GM21423 (cell line): ENCODE results near the gene KRT72.
"Not testable (repeated sequence)": the region's sequence is repeated elsewhere in the genome, so short reads cannot be mapped to it uniquely, and the experiment has no call there.

Experiments
- ATAC-seq: cut with Tn5 transposase; IDR thresholded peaks from one replicate; pipeline ENCODE4 v1.9.1; 2021; ENCODE audit warnings: mild to moderate bottlenecking, moderate library complexity; ENCODE audit not compliant: unreplicated experiment

The KRT72 gene

DNA sequence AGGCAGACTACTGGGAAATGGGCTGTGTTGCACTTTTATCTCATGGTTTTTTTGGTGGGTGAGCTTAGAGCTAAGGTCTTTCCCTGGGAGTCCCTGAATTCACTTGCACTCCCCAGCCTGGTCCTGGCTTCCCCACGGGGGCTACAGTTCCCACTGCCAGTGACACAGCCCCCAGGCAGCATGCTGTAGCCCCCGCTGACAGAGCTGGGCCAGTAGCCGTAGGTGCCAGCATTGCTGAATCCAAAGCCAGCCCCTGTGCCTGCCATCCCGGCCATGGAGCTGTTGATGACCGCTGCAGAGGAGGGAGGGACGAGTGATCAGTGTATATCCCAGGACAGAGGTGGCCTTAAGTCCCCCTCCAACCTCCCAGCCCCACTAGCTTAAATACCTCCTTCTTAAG, 6.9 kb upstream of the KRT72 start:
- ATAC-seq, result no peak

DNA sequence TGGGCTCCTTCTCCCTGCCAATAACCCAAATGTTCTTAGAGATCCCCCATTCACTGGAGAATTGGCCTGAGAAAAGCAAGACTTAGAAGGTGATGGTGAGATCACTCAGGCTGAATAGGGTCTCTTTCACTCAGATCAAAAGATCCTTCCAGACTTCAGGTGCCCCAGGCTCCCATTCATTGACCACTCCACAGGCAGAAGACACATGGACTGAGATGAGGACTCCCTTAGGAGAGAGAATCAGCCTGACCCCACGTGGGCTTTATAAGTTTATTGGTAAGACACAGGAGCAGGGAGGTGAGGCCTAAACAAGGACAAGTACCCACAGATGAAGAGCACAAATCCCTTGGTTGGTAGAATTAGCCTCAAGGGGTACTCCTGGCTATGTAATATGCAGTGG, 6.1 kb upstream of the KRT72 start:
- no peak for ATAC-seq

DNA sequence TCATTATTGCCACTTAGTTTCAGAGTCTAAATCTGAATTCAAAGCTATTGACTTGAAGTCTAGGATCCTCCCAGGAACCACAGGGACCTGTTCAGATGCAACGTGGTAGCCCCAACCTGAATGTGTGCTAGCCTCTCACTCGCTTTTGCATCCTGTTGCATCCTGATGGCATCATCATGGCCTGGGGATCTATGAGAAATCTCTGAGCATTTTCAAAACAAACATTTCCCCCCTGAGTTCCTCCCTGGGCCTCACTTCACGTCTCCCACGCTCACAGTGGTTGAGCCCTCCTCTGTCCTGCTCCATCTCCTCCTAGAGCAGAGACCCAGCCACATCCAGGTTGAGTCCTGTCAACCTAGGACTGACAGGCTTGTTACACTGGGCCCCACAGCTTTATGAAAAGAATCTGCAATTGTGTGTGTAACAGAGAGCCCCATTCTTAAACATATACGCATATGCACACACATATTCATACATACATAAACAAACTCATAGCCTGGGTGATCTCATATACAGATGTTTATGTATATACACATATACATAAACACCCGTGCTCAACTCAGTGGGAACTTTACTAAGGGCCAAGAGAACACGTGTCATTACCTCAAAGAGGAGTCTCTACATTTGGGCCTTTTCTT, 5.4 kb upstream of the KRT72 start:
- no peak for ATAC-seq

DNA sequence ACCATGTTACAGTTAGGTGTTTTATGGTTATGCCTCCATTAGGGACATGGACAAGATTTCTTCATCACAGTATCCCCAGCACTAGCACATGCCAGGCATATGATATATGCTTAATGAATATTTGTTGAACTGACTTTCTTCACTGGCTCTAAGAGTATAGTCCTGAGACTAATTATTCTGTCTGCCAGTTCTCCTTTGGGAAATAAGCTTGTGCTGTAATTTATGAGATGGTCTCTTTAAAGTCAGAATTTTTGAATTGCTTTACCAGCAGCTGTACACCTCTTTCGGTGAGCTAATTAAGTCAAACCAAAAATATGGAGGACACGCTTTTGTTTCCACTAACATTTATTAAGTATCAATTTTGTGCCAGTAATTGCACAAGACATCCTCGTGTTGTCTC, 4.8 kb upstream of the KRT72 start:
- ATAC-seq, result no peak

DNA sequence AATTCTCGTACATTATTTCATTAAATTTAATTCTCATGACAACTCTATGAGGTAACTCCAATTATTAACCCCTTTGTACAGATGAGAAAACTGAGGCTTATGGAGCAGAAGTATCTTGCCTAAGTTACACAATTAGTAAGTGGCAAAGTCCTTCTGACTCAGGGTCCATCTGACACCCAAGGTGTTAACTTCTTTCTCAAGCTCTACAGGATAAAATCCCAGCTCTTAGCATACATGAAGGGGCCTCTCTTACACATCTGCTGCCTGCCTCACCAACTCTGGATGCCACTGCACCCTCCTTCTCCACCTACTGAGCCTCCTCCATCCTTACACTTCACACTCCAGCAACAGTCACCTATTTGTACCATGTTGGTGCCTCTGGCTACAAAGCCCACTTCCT, 4.3 kb upstream of the KRT72 start:
- no peak for ATAC-seq

DNA sequence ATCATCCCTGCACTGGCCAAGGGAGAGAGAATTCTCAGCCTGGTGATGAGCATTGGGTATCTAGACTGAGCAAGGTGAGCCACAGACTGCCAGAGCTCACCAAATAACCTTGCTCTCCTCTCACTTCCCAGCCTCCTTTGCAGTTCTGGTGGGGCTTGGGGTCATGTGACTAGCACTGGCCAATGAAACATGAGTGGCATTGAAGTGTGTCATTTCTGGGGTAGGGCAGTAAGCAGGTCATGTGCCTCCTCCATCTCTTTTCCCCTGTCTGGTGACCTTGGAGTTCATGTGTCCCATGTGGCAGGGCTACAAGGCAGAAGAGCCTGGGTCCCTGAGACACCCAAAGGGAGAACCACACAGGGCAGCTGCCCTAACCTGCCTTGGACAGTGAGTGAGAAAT, 3.6 kb upstream of the KRT72 start:
- ATAC-seq, result no peak

DNA sequence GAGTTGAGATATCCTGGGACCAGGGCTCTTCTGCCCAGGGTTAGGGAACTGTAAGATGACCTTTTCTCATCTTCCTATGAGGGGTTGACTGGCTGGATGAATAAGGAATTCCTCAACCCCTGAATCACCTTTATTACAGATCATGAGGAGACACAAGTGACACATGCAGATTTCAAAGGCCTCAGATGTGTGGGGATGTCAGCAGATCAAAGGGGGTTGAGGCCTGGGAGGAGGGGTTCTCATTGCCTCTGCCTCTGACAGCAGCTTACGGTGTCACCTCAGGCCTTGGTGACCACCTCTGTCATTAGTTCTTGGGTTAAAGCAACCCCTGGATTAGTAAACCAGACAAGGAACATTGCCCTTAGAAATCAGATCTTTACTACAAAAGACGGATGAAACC, 2.1 kb upstream of the KRT72 start:
- no peak for ATAC-seq

DNA sequence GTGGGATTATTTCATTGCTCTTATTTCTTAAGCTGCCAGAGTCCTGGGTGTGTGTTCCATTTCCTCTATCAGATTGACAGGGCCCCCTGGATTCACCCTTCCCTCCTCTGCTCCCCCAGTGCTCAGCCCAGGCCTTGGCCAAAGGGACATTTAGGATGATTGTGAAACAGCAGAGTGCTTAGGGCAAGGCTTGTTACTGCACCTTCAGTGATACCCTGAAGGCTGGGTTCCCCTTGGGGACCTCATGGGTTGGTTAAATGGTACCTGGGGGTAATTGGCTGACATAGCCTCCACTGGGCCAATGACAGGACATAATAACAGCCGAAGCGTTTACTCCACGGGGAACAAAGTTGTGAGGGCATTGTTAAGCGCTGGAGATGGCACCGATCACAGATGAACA, 1.3 kb upstream of the KRT72 start:
- ATAC-seq, result no peak

DNA sequence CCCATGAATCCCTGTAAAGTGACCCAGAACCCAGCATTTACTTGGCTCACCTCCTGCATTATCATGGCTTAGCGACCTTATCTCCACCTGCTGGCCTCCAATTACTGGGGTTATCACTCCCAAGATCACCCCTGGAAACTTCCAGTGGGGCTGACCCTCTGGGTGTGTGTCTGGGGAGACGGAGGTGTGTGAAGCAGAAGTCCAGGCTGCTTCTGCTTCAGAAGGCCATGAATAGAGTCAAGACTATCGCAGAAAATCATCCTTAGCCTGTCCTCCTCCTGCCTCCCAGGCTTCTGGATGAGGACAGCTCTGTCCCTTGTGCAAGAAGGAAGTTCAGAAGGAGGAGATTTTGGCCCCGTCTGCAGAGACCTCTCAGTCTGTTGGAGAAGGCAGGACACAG, 408 bp upstream of the KRT72 start:
- ATAC-seq, result no peak

DNA sequence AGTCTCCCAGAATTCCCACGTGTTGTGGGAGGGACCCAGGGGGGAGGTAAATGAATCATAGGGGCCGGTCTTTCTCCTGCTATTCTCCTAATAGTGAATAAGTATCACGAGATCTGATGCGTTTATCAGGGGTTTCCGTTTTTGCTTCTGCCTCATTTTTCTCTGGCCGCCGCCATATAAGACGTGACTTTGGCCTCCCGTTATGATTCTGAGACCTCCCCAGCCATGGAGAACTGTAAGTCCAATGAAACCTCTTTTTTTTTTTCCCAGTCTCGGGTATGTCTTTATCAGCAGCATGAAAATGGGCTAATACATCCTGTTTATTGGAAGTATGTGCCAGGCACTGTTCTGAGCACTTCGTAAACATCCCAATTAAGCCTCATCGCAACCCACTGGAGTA, 788 bp downstream of the KRT72 start:
- no peak for ATAC-seq

DNA sequence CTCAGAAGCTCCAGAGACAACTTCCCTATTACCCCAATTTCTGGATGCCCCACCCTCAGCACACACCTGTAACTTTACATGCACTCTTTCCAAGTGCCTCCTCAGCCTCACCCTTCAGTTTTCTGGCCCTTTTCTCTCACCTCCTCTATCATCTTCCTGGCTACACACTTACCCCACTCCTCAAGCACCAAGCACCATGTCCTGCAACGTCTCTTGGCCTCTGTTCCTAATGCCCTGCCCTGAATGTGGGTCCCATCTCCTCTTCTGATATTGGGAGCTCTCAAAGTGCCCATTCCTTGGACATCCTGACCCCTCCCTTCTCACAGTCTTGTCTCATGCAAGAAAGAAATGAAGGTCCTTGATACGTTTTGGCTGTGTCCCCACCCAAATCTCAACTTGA, 1.2 kb downstream of the KRT72 start:
- no peak for ATAC-seq

DNA sequence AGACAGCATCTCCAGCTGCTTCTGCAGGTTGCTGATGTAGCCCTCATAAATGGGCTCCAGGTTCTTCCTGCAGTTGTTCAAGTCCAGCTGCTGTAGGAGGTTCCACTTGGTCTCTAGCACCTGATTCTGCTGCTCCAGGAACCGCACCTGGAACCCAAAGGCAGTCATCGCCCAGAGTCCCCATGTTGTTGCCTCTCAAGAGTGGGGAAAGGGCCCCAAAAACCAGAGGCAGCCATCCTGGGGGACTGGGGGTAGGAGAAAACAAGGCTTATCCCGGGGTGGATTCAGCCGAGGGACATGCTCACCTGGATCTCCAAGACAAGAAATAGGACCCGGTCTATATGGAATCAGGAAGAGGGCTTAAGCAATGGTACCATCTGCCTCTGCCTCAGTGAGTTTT, 2.3 kb downstream of the KRT72 start:
- no peak for ATAC-seq

DNA sequence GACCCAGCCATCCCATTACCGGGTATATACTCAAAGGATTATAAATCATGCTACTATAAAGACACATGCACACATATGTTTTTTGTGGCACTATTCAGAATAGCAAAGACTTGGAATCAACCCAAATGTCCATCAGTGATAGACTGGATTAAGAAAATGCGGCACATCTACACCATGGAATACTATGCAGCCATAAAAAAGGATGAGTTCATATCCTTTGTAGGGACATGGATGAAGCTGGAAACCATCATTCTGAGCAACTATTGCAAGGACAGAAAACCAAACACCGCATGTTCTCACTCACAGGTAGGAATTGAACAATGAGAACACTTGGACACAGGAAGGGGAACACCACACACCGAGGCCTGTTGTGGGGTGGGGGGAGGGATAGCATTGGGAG, 7.0 kb downstream of the KRT72 start:
- ATAC-seq, result not testable (repeated sequence)

DNA sequence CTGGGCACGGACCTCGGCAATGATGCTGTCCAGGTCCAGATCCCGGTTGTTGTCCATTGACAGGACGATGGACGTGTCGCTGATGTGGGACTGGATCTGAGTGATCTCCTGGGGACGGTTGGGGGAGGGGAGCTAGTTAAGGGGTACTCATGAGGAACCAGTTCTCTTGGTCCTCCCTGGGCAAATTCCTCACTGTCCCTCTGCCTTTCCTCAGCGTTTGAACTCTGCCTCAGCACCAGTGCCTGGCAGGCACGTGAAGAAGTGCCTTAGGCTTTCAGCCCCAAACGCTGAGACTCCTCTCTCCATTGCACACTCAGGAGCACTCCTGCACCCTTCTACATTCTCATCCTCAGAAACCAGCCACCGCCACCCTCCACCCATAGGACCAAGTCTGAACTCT, 9.7 kb downstream of the KRT72 start:
- ATAC-seq, result no peak

DNA sequence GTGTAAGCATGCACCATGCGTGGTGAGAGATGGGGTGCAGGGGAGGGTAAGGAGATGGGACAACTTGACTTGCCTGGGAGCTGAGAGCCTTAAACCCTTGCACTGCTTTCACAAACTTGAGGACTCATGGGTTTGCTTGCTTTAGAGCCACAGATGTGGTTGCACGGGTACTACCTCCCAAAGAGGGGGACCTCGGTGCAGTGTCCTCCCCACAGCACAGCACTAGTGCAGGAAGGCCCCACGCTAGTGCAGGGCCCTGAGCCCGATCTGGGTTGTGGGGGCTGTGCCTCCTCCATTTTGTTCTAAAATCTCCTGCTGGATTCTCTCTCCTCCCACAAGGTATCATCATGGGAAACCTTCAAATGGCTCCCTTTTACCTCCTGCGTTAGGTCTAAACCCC, 11.2 kb downstream of the KRT72 start:
- ATAC-seq, result no peak

DNA sequence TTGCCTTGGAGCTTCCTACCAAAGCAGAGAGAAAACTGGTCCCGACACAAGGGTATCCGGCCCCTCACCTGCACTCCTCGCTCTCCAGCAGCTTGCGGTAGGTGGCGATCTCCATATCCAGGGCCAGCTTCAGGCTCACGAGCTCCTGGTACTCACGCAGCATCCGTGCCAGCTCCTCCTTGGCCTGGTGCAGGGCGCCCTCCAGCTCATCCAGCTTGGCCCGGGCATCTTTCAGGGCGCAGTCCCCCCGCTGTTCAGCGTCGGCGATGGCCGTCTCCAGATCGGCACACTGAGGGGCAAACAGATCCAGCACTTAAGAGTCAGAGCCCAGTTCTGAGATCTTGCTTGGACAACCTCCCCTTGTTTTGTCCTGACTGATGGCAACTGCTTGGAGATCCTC, 13.7 kb downstream of the KRT72 start:
- ATAC-seq, result no peak

DNA sequence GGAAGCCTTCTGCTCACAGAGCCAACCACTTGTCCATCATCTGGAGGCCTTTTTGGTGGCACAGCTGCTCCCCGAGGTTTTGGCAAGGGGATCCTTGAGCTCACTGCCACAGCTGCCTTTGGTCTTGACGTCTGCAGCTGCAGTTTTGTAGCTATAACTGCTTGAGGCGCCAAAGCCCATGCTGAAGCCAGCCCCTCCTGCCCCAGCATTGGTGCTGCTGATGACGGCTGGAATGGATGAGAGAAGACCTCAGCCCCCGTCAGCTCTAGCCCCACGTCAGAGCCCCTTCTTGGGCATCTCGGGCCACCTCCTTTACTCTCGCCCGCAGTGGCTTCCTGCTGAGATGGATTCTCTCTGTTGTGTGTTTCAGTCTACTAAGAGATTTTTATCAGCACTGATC, 15.3 kb downstream of the KRT72 start:
- no peak for ATAC-seq

DNA sequence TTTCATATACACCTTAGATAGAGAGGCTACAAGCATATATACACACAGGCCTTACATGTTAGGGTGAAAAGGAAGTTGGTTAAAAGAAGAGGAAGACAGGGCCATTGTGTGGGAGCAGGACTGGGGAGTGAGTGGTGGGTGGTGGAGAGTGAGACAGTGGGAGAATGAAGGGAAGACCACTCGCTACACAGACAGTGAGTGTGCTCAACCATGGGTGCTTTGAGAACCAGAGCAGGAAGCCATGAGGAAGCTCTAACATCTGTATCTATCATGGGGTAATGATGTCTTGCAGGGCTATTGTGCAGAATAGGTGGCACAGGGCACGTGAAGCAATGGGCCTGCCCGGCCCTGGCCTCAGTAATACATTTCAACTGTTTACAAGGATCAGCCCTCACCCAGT, 16.2 kb downstream of the KRT72 start:
- ATAC-seq, result no peak

DNA sequence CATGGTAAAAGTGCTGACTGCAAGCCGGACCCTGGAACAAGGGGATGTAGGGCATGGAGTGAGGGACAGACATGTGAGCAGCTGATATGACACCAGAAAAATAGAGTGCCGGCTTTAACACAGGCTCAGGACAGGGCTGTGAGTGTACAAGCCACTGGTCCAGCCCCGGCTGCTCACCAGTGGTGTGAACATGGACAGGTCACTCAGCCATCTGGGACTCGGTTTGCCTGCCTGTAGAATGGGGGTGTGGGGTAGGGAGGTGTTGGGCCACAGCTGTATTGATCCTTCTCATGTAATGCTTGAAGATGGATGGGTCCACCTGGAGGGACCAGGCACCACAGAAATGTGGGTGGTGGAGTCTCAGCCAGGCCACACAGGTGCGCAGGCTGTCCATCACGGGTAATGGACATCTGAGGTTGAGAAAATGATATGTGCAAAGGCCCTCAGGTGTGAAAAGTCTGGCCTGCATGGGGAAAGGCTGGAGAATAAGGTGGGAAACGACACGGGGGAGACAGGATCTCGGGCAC, 17.0 kb downstream of the KRT72 start:
- ATAC-seq, result no peak

DNA sequence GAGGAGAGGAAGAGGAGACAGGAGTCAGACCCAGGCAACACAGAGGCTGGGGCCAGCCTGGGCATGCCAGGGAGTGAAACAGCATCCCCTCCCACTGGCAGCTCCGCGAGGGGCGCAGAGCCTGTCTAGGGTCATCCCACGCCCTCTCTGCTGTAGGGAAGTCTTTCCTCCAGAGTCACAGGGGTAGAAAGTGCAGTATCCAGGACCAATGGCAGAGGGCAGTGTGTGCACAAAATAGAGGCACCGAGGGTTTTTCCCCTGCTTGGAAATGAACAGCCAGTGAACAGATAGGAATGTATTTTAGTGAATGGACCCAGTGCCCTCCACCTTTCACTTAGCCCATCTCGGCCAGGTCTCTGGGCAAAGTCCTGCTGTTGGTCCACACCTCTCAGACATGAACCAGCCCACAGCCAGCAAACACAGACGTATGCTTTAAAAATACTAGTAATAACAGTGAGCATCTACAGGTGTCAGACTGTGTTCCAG, 18.2 kb downstream of the KRT72 start:
- ATAC-seq, result no peak

DNA sequence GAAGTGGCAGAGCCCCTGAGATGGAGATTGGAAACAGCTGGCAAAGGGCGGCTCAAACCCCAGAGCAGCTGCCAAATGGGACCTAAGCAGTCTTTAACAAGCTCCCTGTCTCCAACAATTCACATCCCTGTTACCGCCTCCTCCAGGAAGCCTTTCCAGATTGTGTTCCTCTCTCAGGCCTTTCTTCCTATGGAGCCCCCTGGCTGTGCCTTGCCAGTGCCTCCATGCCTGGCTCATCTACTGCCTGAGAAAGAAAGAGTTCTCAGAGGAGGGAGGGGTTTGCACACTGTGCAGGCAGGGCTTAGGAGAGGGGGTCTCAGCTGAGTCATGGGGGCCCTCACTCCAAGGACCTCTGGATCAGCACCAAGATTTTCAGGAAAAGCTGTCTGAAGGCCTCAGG, 18.8 kb downstream of the KRT72 start:
- ATAC-seq, result no peak

DNA sequence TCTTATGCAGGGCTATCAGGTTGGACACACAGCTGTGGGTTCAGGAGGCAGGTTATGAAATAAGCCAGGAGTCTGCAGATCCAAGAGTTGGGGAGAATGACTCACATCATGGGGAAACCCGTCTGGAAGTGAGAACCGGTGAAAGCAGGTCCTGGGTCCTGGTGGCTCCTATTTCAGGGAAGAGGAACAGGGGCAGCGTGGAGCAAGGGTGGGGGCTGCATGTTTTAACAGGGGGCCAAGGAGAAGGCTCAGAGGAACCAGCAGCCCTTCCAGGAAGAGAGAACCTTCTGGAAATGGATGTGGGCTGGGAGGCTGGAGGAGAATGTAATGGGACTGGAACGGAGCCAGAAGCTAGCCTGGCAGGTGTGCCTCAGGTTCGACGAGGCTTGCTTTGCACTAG, 19.8 kb downstream of the KRT72 start:
- no peak for ATAC-seq

DNA sequence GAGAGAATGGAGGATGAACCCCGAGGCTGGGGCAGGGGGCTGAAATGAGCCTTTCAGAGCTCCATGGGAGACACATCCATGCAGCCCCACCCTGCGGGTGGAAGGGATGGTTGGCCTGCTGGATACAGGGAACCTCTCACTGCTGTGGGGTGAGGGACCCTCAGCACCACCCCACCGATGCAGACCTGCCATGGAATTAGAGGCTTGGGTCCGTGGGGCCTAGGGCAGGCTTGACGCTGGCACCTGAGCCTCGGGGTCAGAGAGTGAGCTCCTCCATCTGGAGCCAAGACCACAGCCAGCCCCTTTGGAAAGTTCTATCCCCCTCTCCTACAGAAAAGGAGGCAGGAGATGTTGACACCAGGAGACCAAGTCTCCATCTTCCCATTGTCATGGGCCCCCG, 20.2 kb downstream of the KRT72 start:
- ATAC-seq, result no peak
